GM12874 (cell line): ENCODE results near the gene ATP1A4.

Experiments
- TF ChIP-seq, protein P1 (sequence below): IDR thresholded peaks from 2 replicates; pipeline ENCODE4 v1.5.1; 2011; ENCODE audit warnings: low read depth, mild to moderate bottlenecking, control low read depth, low read length, moderate library complexity; ENCODE audit not compliant: insufficient read depth

Gene ATP1A4

GRCh38 chr1:160178731-160179130 lies 27.3 kb downstream of the ATP1A4 start:
- TF ChIP-seq, protein P1, sequence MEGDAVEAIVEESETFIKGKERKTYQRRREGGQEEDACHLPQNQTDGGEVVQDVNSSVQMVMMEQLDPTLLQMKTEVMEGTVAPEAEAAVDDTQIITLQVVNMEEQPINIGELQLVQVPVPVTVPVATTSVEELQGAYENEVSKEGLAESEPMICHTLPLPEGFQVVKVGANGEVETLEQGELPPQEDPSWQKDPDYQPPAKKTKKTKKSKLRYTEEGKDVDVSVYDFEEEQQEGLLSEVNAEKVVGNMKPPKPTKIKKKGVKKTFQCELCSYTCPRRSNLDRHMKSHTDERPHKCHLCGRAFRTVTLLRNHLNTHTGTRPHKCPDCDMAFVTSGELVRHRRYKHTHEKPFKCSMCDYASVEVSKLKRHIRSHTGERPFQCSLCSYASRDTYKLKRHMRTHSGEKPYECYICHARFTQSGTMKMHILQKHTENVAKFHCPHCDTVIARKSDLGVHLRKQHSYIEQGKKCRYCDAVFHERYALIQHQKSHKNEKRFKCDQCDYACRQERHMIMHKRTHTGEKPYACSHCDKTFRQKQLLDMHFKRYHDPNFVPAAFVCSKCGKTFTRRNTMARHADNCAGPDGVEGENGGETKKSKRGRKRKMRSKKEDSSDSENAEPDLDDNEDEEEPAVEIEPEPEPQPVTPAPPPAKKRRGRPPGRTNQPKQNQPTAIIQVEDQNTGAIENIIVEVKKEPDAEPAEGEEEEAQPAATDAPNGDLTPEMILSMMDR, result no peak

DNA sequence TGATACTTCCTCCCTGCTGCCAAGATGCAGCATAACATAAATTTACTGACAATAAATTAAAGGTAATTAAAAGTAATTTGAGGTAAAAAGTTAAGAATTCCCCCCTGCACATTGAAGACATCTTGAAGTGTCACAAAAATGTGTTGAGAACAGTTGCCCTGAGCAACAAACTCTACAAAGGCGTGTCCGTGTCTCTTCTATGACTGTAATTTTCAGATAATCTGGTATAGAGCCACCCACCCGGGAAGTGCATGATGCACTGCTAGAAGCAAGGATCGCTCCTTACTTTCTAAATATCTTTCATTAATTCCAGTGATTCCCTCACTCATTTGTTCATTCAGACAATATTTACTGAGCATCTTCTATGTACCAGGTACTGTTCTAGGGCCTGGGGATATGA lies 27.9 kb downstream of the ATP1A4 start:
- TF ChIP-seq, protein P1, result no peak

DNA sequence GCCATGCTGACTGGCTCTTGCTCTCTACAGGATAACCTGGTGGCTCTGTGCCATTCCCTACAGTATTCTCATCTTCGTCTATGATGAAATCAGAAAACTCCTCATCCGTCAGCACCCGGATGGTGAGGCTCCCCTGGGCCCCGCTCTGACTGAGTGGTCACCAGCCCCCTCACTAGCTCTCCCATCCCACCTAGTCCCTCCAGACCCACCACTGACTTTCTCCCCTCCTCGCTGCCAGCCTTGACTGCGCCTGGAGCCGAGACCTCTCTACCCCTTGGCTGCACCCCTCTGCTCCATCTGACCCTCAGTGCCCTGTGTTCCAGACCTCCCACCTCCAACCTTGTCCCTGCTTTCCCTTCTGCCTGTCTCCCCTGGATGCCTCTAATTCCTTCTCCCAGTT lies 34.8 kb downstream of the ATP1A4 start:
- TF ChIP-seq, protein P1, result no peak

GRCh38 chr1:160186729-160187128 lies 35.3 kb downstream of the ATP1A4 start:
- TF ChIP-seq, protein P1, result no peak

DNA sequence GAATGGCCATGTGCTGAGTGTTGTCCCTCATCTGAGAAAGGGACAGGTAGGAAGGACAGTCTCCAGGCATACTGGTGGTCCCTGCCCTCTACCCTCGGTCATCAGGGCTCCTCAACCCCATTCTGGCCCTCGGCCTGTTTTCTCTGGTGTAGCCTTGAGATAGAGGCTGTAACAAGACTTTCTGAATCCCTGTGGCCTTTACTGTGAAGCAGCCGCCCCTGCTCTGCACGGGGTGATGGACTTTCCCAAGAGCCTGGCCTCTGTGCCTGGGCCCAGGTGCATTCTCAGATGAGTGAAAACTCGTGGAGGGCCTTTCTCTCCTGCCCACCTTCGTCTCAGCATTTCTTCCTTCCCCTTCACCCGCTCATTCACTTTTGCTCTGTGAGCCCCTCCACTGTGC lies 36.0 kb downstream of the ATP1A4 start:
- TF ChIP-seq, protein P1, result no peak

- TF ChIP-seq, protein P1, result no peak
These were observed 36.9 kb downstream of the ATP1A4 start for GRCh38 chr1:160188341-160188740.

DNA sequence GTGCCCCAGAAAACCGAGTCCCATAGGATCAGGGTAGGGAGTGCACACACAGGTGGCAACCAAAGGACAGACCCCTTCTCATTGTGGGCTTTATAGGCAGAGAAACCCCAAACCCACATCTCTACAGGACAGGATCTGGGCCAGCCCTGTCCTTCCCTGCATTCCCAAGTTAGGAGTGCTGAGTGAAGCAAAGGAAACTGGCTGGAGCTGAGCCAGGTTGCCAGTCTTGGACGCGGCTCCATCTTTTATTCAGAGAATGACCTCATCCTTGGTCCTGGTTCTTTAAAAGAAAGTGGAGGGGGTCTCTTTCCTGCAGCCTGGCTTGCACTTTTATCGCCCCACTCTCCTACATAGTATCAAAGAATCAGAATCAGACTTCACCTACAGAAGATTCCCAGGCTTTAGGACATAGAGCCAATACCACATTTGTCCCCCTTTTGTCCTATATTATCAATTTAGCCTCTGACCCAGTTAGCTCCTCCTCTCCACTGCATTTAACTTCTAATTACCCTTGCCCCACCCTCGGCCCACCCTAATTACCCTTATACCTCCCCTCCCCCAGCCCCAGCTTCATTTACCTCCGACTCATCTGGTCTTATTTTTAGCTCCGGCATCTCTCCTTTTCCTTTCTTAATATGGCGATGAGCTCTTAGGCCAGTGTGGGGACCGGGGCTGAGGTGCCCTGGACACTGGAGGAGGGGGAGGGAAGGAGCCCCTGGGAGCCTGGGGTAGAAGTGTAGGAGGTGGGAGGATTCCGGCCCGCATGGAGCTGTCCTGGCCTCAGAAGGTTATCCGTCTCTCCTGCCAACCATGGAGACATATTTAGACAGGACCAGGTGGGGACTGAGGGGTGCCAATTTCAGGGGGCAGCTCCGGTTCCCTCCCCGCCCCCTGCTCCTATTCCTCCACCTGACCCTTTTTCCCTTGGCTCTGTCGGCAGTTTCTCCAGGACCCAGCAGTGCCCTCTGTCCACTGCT lies 38.5 kb downstream of the ATP1A4 start, which contains the start of gene CASQ1:
CASQ1 (plus strand) TSS at position 927 of the 977 bp plus-strand sequence. CDS start 177 bp downstream, outside the sequence.
- TF ChIP-seq, protein P1, result no peak
